ENCODE results near the gene RAPGEF3. TPM values are rescaled to one million over a fixed set of nuclear protein-coding genes. Genes with fewer than 3 reads are reported as not detected.

Gene RAPGEF3
- total and polyA plus RNA-seq, 9 of the 15 experiments (the other 6 are each of a cell fraction or from before 2014, with no cell fraction given), result 0.03 to 0.78 (median 0.37) TPM; not detected in 1

DNA sequence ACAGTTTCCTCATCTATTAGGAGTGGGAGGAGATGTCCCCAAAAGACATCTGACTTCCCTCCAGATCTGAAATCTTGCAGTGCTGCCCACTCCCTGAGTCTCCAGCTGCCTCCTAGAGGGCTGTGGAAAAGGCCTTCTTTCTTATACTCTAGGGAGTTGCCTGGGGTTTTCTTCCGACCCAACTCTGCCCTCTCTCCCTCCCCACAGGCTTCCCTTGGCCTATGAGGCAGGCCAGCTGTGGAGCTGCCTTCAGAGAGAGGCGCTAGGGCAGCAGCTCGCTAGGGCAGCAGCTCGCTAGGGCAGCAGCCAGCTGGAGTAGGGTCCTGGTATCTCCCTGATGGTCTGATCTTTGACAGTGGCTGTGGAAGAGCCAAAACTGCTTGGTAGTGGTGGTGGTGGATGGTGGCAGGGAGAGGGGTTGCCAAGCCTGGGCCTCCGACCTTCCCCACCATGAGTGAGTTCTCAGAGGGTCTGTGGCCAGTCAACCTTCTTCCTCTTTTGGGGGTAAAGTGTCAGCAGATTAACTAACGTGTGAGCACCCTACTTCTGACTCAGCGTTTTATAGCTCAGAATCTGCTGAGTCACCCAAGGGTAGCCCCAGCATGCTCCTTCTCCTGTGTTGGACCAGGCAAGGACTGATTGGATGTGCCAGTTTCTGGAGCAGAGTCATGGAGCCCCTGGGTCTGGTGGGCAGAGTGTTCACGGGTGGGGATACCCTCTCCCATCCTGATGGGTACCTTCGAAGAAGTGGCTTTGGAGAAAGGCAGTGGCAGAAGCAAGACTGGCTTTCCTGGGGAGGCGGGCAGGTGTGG is 16.6 kb upstream of the RAPGEF3 start (continued):
- TF ChIP-seq STAT5A (IDR thresholded peaks at IDR 0.05; ENCODE audit: borderline replicate concordance, low read length) (no peak), MEF2A (IDR thresholded peaks at IDR 0.05; ENCODE audit: control insufficient read depth, low read depth, low read length) (no peak), SIRT6 (IDR thresholded peaks at IDR 0.05; ENCODE audit: low read depth, low read length) (no peak), EGR1 (conservative IDR thresholded peaks at IDR 0.05) (no peak), FUS (optimal IDR thresholded peaks at IDR 0.05; ENCODE audit: low read depth, low read length) (no peak), PHF20 (IDR thresholded peaks at IDR 0.05; ENCODE audit: partially characterized antibody) (no peak), MCM5 (IDR thresholded peaks at IDR 0.05; ENCODE audit: low read depth) (no peak), ZNF707 (CRISPR knock-in tag; conservative IDR thresholded peaks at IDR 0.05) (no peak), FIP1L1 (IDR thresholded peaks at IDR 0.05; ENCODE audit: low read depth, low read length, poor library complexity, severe bottlenecking) (no peak), DDX20 (tag; IDR thresholded peaks at IDR 0.05; ENCODE audit: low read depth) (no peak), CHCHD3 (CRISPR knock-in tag; IDR thresholded peaks at IDR 0.05) (no peak), ZNF79 (CRISPR knock-in tag; IDR thresholded peaks at IDR 0.05; ENCODE audit: low read depth) (no peak), BMI1 (IDR thresholded peaks at IDR 0.05; ENCODE audit: low read length) (no peak), ZFP30 (CRISPR knock-in tag; IDR thresholded peaks at IDR 0.05; ENCODE audit: borderline replicate concordance) (0 out of 2 replicates have a peak, but pooled peaks have one; percentile 40), ARID1B (IDR thresholded peaks at IDR 0.05) (peak; percentile 83), TBP (optimal IDR thresholded peaks at IDR 0.05; ENCODE audit: low read depth, low read length) (peak; percentile 62), RBM34 (IDR thresholded peaks at IDR 0.05; ENCODE audit: borderline replicate concordance, insufficient read depth, low read length) (no peak), ZNF41 (CRISPR knock-in tag; conservative IDR thresholded peaks at IDR 0.05) (no peak), YY1 (IDR thresholded peaks at IDR 0.05; ENCODE audit: borderline replicate concordance in 1 of 3, control insufficient read depth in 1 of 3, extremely low read depth in 1 of 3, insufficient read depth in 3 of 3, insufficient read length in 1 of 3, insufficient replicate concordance in 2 of 3, low read depth in 1 of 3, low read length in 2 of 3) (no peak), ZNF124 (CRISPR knock-in tag; IDR thresholded peaks at IDR 0.05) (no peak), SMARCA5 (IDR thresholded peaks at IDR 0.05) (no peak; the same call in 1 of the 2 replicates), SMAD2 (IDR thresholded peaks at IDR 0.05; ENCODE audit: low read depth, low read length) (no peak)
- TF ChIP-seq, protein P1, sequence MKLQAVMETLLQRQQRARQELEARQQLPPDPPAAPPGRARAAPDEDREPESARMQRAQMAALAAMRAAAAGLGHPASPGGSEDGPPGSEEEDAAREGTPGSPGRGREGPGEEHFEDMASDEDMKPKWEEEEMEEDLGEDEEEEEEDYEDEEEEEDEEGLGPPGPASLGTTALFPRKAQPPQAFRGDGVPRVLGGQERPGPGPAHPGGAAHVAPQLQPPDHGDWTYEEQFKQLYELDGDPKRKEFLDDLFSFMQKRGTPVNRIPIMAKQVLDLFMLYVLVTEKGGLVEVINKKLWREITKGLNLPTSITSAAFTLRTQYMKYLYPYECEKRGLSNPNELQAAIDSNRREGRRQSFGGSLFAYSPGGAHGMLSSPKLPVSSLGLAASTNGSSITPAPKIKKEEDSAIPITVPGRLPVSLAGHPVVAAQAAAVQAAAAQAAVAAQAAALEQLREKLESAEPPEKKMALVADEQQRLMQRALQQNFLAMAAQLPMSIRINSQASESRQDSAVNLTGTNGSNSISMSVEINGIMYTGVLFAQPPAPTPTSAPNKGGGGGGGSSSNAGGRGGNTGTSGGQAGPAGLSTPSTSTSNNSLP (IDR thresholded peaks at IDR 0.05; ENCODE audit: borderline replicate concordance, low read depth, low read length), result peak; percentile 69; the same call in 1 of the 2 replicates
- TF ChIP-seq, protein P2, sequence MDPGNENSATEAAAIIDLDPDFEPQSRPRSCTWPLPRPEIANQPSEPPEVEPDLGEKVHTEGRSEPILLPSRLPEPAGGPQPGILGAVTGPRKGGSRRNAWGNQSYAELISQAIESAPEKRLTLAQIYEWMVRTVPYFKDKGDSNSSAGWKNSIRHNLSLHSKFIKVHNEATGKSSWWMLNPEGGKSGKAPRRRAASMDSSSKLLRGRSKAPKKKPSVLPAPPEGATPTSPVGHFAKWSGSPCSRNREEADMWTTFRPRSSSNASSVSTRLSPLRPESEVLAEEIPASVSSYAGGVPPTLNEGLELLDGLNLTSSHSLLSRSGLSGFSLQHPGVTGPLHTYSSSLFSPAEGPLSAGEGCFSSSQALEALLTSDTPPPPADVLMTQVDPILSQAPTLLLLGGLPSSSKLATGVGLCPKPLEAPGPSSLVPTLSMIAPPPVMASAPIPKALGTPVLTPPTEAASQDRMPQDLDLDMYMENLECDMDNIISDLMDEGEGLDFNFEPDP (CRISPR knock-in tag; IDR thresholded peaks at IDR 0.05), result no peak
